ENCODE data around the gene GLCCI1.
"Not testable (repeated sequence)": the region's sequence is repeated elsewhere in the genome, so short reads cannot be mapped to it uniquely, and the experiment has no call there.

GLCCI1 gene

GRCh38 chr7:7995348-7995747 is 26.8 kb downstream of the GLCCI1 start:
- not testable (repeated sequence) for DNase-seq

GRCh38 chr7:7996568-7996967 is 28.0 kb downstream of the GLCCI1 start:
- DNase-seq, result no peak

- DNase-seq, result no peak
Observed at GRCh38 chr7:8000315-8000941, 31.8 kb downstream of the GLCCI1 start.

- DNase-seq, result no peak
Observed at GRCh38 chr7:8003077-8003476, 34.5 kb downstream of the GLCCI1 start.

GRCh38 chr7:8005279-8005678 is 36.7 kb downstream of the GLCCI1 start:
- DNase-seq, result no peak

- no peak for DNase-seq
Observed at GRCh38 chr7:8014399-8014798, 45.8 kb downstream of the GLCCI1 start.

GRCh38 chr7:8015100-8015745 is 46.6 kb downstream of the GLCCI1 start:
- DNase-seq, result no peak

- DNase-seq, result no peak
Observed at GRCh38 chr7:8015746-8016120, 47.1 kb downstream of the GLCCI1 start.

- DNase-seq, result no peak
Observed at GRCh38 chr7:8017423-8017822, 48.8 kb downstream of the GLCCI1 start.

GRCh38 chr7:8018961-8019360 is 50.4 kb downstream of the GLCCI1 start:
- no peak for DNase-seq

GRCh38 chr7:8022628-8023027 is 54.0 kb downstream of the GLCCI1 start:
- no peak for DNase-seq

- no peak for DNase-seq
Observed at GRCh38 chr7:8035192-8035591, 66.6 kb downstream of the GLCCI1 start.

- DNase-seq, result no peak
Observed at GRCh38 chr7:8035647-8036518, 67.3 kb downstream of the GLCCI1 start.

GRCh38 chr7:8037151-8037550 is 68.6 kb downstream of the GLCCI1 start:
- DNase-seq, result no peak

GRCh38 chr7:8040768-8041369 is 72.3 kb downstream of the GLCCI1 start:
- no peak for DNase-seq

- no peak for DNase-seq
Observed at GRCh38 chr7:8042796-8043535, 74.4 kb downstream of the GLCCI1 start.

GRCh38 chr7:8044761-8045430 is 76.3 kb downstream of the GLCCI1 start:
- DNase-seq, result no peak

- not testable (repeated sequence) for DNase-seq
Observed at GRCh38 chr7:8048067-8048466, 79.5 kb downstream of the GLCCI1 start.

GRCh38 chr7:8051373-8051772 is 82.8 kb downstream of the GLCCI1 start:
- DNase-seq, result no peak

GRCh38 chr7:8051998-8052397 is 83.4 kb downstream of the GLCCI1 start:
- DNase-seq, result no peak

GRCh38 chr7:8052824-8053223 is 84.2 kb downstream of the GLCCI1 start:
- no peak for DNase-seq

- DNase-seq, result no peak
Observed at GRCh38 chr7:8056439-8056838, 87.8 kb downstream of the GLCCI1 start.

Measured in activated gamma-delta T cell treated with Interleukin-2 at 50 U/mL for 16 hours (primary cell).